Endothelial cell of umbilical vein (primary cell): ENCODE data around the gene GLI3.

ENCODE experiments used
- EZH2 ChIP-seq: IDR thresholded peaks from 2 replicates; pipeline ENCODE4 v1.6.1; 2012; ENCODE audit warnings: borderline replicate concordance, low read depth, mild to moderate bottlenecking, moderate library complexity, low read length, inconsistent platforms; ENCODE audit not compliant: severe bottlenecking
- MYC ChIP-seq: IDR thresholded peaks from one replicate; pipeline ENCODE4 v1.6.1; 2011; ENCODE audit warnings: mild to moderate bottlenecking, low read depth, low read length
- POLR2A ChIP-seq: IDR thresholded peaks from 2 replicates; pipeline ENCODE4 v1.6.1; 2012; ENCODE audit warnings: low read depth, mild to moderate bottlenecking, control low read depth, low read length
- POLR2AphosphoS5 ChIP-seq: IDR thresholded peaks from 2 replicates; pipeline ENCODE4 v1.6.1; 2012; ENCODE audit warnings: low read depth, mild to moderate bottlenecking, control low read depth, low read length, moderate library complexity; ENCODE audit not compliant: insufficient read depth
- TF ChIP-seq, protein P1 (sequence below), 2 donors: IDR thresholded peaks; 1 replicate in 1 of 2; 2 replicates in 1 of 2; pipeline ENCODE4 v1.5.1; 2011; ENCODE audit warnings: low read length in 2 of 2, mild to moderate bottlenecking in 2 of 2, moderate library complexity in 2 of 2, control low read depth in 1 of 2, inconsistent platforms in 1 of 2, low read depth in 1 of 2; ENCODE audit not compliant: insufficient read depth in 1 of 2; ENCODE audit errors: extremely low read depth in 1 of 2
- TF ChIP-seq, protein P2 (sequence below): IDR thresholded peaks from 2 replicates; pipeline ENCODE4 v1.6.1; 2011; ENCODE audit not compliant: insufficient read depth, insufficient read length

DNA sequence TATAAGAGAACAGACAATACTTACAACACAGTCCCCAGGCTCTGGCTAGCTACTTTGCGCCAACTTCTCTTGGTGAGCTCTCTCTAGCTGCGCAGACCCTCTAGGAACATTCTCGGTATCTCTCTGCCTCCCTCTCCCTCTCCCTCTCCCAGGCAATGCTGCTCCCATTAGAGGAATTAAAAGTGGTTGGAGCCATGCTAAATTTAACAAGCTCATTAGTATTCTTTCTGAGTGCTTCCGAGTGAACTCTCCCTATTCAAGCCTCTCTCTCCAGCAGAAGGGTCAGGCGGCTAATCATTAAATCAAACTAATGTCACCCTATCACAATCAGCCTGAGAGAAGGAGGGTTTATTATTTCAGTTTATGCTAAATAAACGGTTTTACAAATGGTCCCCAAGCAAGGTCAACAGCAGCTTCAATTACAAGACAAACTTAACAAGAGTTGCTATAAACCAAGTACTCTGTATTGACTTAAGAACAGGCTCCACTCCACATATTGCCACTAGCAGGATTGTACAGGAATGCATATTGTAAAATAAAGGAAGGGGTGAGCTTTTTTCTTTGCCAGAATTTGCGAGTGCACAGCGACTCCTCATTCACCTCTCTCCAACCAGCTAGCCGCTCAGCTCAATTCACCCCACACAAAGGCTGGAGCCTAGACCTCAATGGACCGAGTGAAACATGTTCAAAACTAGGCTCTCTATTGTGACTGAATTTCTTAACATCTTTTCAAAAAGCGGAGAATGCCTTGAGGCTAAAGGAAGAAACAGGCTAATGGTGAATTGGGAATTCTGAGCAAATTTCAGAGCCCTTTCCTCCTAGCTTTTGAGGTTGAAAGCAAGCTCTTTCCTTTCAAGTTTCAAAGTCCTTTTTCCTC is 84.4 kb downstream of the GLI3 start:
- TF ChIP-seq, protein P1, sequence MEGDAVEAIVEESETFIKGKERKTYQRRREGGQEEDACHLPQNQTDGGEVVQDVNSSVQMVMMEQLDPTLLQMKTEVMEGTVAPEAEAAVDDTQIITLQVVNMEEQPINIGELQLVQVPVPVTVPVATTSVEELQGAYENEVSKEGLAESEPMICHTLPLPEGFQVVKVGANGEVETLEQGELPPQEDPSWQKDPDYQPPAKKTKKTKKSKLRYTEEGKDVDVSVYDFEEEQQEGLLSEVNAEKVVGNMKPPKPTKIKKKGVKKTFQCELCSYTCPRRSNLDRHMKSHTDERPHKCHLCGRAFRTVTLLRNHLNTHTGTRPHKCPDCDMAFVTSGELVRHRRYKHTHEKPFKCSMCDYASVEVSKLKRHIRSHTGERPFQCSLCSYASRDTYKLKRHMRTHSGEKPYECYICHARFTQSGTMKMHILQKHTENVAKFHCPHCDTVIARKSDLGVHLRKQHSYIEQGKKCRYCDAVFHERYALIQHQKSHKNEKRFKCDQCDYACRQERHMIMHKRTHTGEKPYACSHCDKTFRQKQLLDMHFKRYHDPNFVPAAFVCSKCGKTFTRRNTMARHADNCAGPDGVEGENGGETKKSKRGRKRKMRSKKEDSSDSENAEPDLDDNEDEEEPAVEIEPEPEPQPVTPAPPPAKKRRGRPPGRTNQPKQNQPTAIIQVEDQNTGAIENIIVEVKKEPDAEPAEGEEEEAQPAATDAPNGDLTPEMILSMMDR (IDR thresholded peaks at IDR 0.05; ENCODE audit: extremely low read depth in 1 of 2, insufficient read depth in 1 of 2, low read depth in 1 of 2, low read length in 2 of 2), result no peak
- TF ChIP-seq POLR2A, result no peak
- TF ChIP-seq POLR2AphosphoS5, result no peak
- no peak for TF ChIP-seq EZH2
- TF ChIP-seq, protein P2, sequence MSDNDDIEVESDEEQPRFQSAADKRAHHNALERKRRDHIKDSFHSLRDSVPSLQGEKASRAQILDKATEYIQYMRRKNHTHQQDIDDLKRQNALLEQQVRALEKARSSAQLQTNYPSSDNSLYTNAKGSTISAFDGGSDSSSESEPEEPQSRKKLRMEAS, result no peak
- TF ChIP-seq MYC, result no peak
